ENCODE measurements around the gene RBM45. TPM values are rescaled to one million over a fixed set of nuclear protein-coding genes. Genes with fewer than 3 reads are reported as not detected.
"Not testable (repeated sequence)": the region's sequence is repeated elsewhere in the genome, so short reads cannot be mapped to it uniquely, and the experiment has no call there.

Gene RBM45
- total RNA-seq, 2 experiments from 2014 or later: 12.0 to 13.5 TPM

- no peak for DNase-seq
- Mint-ChIP-seq H3K27me3 (no peaks in the 10 kb centered on the region), H3K4me1 (no peaks in the 10 kb centered on the region), H3K9me3 (no peaks in the 10 kb centered on the region), H3K27ac (no peak overlapping the region), H3K4me3 (no peak overlapping the region), H3K36me3 (peaks cover 15% of the 10 kb centered on the region)
These were observed 10.9 kb downstream of the RBM45 start for GRCh38 chr2:178123163-178123562.

GRCh38 chr2:178125125-178125524 is 12.9 kb downstream of the RBM45 start:
- Mint-ChIP-seq H3K36me3 (peaks cover 15% of the 10 kb centered on the region), H3K27me3 (no peaks in the 10 kb centered on the region), H3K9me3 (no peaks in the 10 kb centered on the region), H3K4me1 (no peaks in the 10 kb centered on the region), H3K27ac (no peak overlapping the region), H3K4me3 (no peak overlapping the region)
- no peak for DNase-seq

GRCh38 chr2:178125862-178126261 is 13.6 kb downstream of the RBM45 start:
- DNase-seq: no peak
- Mint-ChIP-seq H3K4me3 (no peak overlapping the region), H3K9me3 (no peaks in the 10 kb centered on the region), H3K27me3 (no peaks in the 10 kb centered on the region), H3K36me3 (peaks cover 15% of the 10 kb centered on the region), H3K27ac (no peak overlapping the region), H3K4me1 (no peaks in the 10 kb centered on the region)

- no peaks in the 10 kb centered on the region for H3K27me3 Mint-ChIP-seq
- no peaks in the 10 kb centered on the region for H3K9me3 Mint-ChIP-seq
- no peak overlapping the region for H3K27ac Mint-ChIP-seq
- no peak overlapping the region for H3K4me3 Mint-ChIP-seq
- H3K36me3 Mint-ChIP-seq: peaks cover 13% of the 10 kb centered on the region
- no peaks in the 10 kb centered on the region for H3K4me1 Mint-ChIP-seq
- DNase-seq: no peak
These were observed 16.8 kb downstream of the RBM45 start for GRCh38 chr2:178128836-178129630.

GRCh38 chr2:178136321-178137025 is 24.2 kb downstream of the RBM45 start:
- Mint-ChIP-seq H3K9me3 (no peaks in the 10 kb centered on the region), H3K27me3 (no peaks in the 10 kb centered on the region), H3K27ac (no peak overlapping the region), H3K36me3 (peaks cover 4% of the 10 kb centered on the region), H3K4me1 (no peaks in the 10 kb centered on the region), H3K4me3 (no peak overlapping the region)
- no peak for DNase-seq

- no peak for DNase-seq
- H3K27me3 Mint-ChIP-seq: peaks cover 20% of the 10 kb centered on the region
- no peaks in the 10 kb centered on the region for H3K4me1 Mint-ChIP-seq
- H3K4me3 Mint-ChIP-seq: no peak overlapping the region
- H3K27ac Mint-ChIP-seq: no peak overlapping the region
- no peaks in the 10 kb centered on the region for H3K9me3 Mint-ChIP-seq
- H3K36me3 Mint-ChIP-seq: peaks cover 2% of the 10 kb centered on the region
These were observed 30.2 kb downstream of the RBM45 start for GRCh38 chr2:178142274-178143065.

GRCh38 chr2:178143481-178143880 is 31.2 kb downstream of the RBM45 start:
- no peaks in the 10 kb centered on the region for H3K4me1 Mint-ChIP-seq
- H3K27ac Mint-ChIP-seq: no peak overlapping the region
- H3K4me3 Mint-ChIP-seq: no peak overlapping the region
- no peak for DNase-seq
- peaks cover 26% of the 10 kb centered on the region for H3K27me3 Mint-ChIP-seq
- no peaks in the 10 kb centered on the region for H3K36me3 Mint-ChIP-seq
- no peaks in the 10 kb centered on the region for H3K9me3 Mint-ChIP-seq

- Mint-ChIP-seq H3K27ac (no peak overlapping the region), H3K4me1 (no peaks in the 10 kb centered on the region)
These were observed 39.8 kb downstream of the RBM45 start for GRCh38 chr2:178152033-178152432.

GRCh38 chr2:178152542-178152941 is 40.3 kb downstream of the RBM45 start:
- Mint-ChIP-seq H3K36me3 (no peaks in the 10 kb centered on the region), H3K9me3 (peaks cover 12% of the 10 kb centered on the region), H3K4me1 (no peaks in the 10 kb centered on the region), H3K4me3 (no peak overlapping the region), H3K27me3 (peaks cover 32% of the 10 kb centered on the region), H3K27ac (no peak overlapping the region)
- no peak for DNase-seq

More at GRCh38 chr2:178152033-178152432, 39.8 kb downstream of the RBM45 start:
- Mint-ChIP-seq H3K36me3 (no peaks in the 10 kb centered on the region), H3K9me3 (peaks cover 12% of the 10 kb centered on the region), H3K27me3 (peaks cover 33% of the 10 kb centered on the region), H3K4me3 (no peak overlapping the region)
- no peak for DNase-seq

- Mint-ChIP-seq H3K4me3 (no peak overlapping the region), H3K36me3 (no peaks in the 10 kb centered on the region), H3K4me1 (no peaks in the 10 kb centered on the region), H3K27ac (no peak overlapping the region), H3K27me3 (peaks cover 29% of the 10 kb centered on the region), H3K9me3 (peaks cover 12% of the 10 kb centered on the region)
- DNase-seq: no peak
These were observed 40.7 kb downstream of the RBM45 start for GRCh38 chr2:178152977-178153376.

- not testable (repeated sequence) for DNase-seq, H3K4me3 Mint-ChIP-seq, H3K27ac Mint-ChIP-seq, H3K4me1 Mint-ChIP-seq, H3K36me3 Mint-ChIP-seq
- Mint-ChIP-seq H3K27me3 (peaks cover 27% of the 10 kb centered on the region), H3K9me3 (peaks cover 12% of the 10 kb centered on the region)
These were observed 41.6 kb downstream of the RBM45 start for GRCh38 chr2:178153878-178154277.

GRCh38 chr2:178155524-178155923 is 43.3 kb downstream of the RBM45 start:
- H3K27me3 Mint-ChIP-seq: peaks cover 21% of the 10 kb centered on the region
- no peaks in the 10 kb centered on the region for H3K36me3 Mint-ChIP-seq
- no peaks in the 10 kb centered on the region for H3K4me1 Mint-ChIP-seq

GRCh38 chr2:178157574-178157973 is 45.3 kb downstream of the RBM45 start:
- Mint-ChIP-seq H3K36me3 (no peaks in the 10 kb centered on the region), H3K27me3 (peaks cover 28% of the 10 kb centered on the region), H3K9me3 (peaks cover 12% of the 10 kb centered on the region), H3K4me3 (no peak overlapping the region), H3K27ac (no peak overlapping the region), H3K4me1 (no peaks in the 10 kb centered on the region)
- no peak for DNase-seq

More at GRCh38 chr2:178155524-178155923, 43.3 kb downstream of the RBM45 start:
- Mint-ChIP-seq H3K4me3 (no peak overlapping the region), H3K9me3 (peaks cover 12% of the 10 kb centered on the region), H3K27ac (no peak overlapping the region)
- no peak for DNase-seq

- peaks cover 7% of the 10 kb centered on the region for H3K9me3 Mint-ChIP-seq
- no peaks in the 10 kb centered on the region for H3K36me3 Mint-ChIP-seq
- peaks cover 4% of the 10 kb centered on the region for H3K4me1 Mint-ChIP-seq
- no peak for DNase-seq
- H3K27me3 Mint-ChIP-seq: peaks cover 27% of the 10 kb centered on the region
- no peak overlapping the region for H3K27ac Mint-ChIP-seq
- H3K4me3 Mint-ChIP-seq: no peak overlapping the region
These were observed 47.7 kb downstream of the RBM45 start for GRCh38 chr2:178159966-178160365.

- peaks cover under 1% of the 10 kb centered on the region for H3K9me3 Mint-ChIP-seq
- peaks cover 21% of the 10 kb centered on the region for H3K27me3 Mint-ChIP-seq
- DNase-seq: no peak
- H3K27ac Mint-ChIP-seq: no peak overlapping the region
- peaks cover 4% of the 10 kb centered on the region for H3K4me1 Mint-ChIP-seq
- H3K36me3 Mint-ChIP-seq: no peaks in the 10 kb centered on the region
- H3K4me3 Mint-ChIP-seq: no peak overlapping the region
These were observed 48.4 kb downstream of the RBM45 start for GRCh38 chr2:178160601-178161000.

All from activated naive CD8-positive, alpha-beta T cell treated with anti-CD3 and anti-CD28 coated beads for 36 hours (primary cell).